ENCODE measurements around the gene MRPL11.

DNA sequence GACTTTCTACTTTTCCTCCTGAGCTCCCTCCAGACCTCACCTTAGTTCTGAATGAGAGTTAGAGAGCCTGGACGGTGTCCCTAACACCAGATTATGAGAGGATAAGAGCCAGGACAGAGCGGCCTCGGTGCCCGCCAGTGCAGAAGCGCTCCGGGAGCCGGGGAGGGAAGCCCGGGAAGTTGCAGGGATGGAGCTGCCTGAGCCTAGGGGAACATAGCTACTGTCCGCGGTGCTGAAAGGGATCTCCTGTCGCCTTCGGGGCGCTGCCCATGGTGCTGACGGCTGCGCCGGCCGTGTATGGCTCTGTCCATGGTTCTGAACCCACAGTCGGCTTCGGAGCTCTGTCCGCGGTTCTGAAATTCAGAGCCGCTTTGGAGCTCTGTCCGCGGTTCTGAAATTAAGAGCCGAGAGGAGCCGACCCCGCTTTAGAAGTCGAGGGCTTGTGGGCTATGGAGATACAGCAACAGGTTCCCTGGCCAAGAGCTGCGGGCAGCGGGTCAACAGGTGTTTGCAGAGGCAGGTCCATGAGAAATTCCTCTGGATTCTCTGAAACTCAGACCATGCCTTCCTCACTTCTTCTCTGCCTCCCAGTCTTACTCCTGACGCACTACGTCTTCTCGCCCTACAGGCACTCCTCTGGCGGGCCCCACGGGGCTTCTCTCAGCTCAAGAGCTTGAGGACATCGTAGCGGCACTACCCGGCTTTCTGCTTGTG lies 17.0 kb downstream of the MRPL11 start:
- TF ChIP-seq YY1 (IDR thresholded peaks at IDR 0.05; ENCODE audit: low read depth) (no peak), RFX5 (IDR thresholded peaks at IDR 0.05; ENCODE audit: low read length) (no peak), EZH2phosphoT487 (IDR thresholded peaks at IDR 0.05; ENCODE audit: borderline replicate concordance, low read depth) (no peak), NFIC (IDR thresholded peaks at IDR 0.05; ENCODE audit: borderline replicate concordance) (no peak), RAD21 (IDR thresholded peaks at IDR 0.05; ENCODE audit: low read length) (no peak), POLR2AphosphoS5 (IDR thresholded peaks at IDR 0.05; ENCODE audit: low read depth, low read length) (peak; percentile 48; the same call in 1 of the 2 replicates), FOSL2 (IDR thresholded peaks at IDR 0.05; ENCODE audit: borderline replicate concordance, low read depth) (no peak), RCOR1 (IDR thresholded peaks at IDR 0.05; ENCODE audit: low read length) (peak; percentile 96), GABPA (IDR thresholded peaks at IDR 0.05; ENCODE audit: low read depth) (no peak), TAF1 (IDR thresholded peaks at IDR 0.05; ENCODE audit: borderline replicate concordance, low read depth, low read length) (peak; percentile 51; the same call in 1 of the 2 replicates)
- TF ChIP-seq, protein P1, sequence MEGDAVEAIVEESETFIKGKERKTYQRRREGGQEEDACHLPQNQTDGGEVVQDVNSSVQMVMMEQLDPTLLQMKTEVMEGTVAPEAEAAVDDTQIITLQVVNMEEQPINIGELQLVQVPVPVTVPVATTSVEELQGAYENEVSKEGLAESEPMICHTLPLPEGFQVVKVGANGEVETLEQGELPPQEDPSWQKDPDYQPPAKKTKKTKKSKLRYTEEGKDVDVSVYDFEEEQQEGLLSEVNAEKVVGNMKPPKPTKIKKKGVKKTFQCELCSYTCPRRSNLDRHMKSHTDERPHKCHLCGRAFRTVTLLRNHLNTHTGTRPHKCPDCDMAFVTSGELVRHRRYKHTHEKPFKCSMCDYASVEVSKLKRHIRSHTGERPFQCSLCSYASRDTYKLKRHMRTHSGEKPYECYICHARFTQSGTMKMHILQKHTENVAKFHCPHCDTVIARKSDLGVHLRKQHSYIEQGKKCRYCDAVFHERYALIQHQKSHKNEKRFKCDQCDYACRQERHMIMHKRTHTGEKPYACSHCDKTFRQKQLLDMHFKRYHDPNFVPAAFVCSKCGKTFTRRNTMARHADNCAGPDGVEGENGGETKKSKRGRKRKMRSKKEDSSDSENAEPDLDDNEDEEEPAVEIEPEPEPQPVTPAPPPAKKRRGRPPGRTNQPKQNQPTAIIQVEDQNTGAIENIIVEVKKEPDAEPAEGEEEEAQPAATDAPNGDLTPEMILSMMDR (IDR thresholded peaks at IDR 0.05) = no peak
- TF ChIP-seq, protein P2, sequence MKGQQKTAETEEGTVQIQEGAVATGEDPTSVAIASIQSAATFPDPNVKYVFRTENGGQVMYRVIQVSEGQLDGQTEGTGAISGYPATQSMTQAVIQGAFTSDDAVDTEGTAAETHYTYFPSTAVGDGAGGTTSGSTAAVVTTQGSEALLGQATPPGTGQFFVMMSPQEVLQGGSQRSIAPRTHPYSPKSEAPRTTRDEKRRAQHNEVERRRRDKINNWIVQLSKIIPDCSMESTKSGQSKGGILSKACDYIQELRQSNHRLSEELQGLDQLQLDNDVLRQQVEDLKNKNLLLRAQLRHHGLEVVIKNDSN (IDR thresholded peaks at IDR 0.05; ENCODE audit: borderline replicate concordance, low read depth) = no peak
- TF ChIP-seq, protein P3, sequence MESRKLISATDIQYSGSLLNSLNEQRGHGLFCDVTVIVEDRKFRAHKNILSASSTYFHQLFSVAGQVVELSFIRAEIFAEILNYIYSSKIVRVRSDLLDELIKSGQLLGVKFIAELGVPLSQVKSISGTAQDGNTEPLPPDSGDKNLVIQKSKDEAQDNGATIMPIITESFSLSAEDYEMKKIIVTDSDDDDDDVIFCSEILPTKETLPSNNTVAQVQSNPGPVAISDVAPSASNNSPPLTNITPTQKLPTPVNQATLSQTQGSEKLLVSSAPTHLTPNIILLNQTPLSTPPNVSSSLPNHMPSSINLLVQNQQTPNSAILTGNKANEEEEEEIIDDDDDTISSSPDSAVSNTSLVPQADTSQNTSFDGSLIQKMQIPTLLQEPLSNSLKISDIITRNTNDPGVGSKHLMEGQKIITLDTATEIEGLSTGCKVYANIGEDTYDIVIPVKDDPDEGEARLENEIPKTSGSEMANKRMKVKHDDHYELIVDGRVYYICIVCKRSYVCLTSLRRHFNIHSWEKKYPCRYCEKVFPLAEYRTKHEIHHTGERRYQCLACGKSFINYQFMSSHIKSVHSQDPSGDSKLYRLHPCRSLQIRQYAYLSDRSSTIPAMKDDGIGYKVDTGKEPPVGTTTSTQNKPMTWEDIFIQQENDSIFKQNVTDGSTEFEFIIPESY (IDR thresholded peaks at IDR 0.05; ENCODE audit: borderline replicate concordance, low read depth) = no peak

Measured in SK-N-SH (cell line).